ENCODE measurements around the gene CARD11.

CARD11 gene

DNA sequence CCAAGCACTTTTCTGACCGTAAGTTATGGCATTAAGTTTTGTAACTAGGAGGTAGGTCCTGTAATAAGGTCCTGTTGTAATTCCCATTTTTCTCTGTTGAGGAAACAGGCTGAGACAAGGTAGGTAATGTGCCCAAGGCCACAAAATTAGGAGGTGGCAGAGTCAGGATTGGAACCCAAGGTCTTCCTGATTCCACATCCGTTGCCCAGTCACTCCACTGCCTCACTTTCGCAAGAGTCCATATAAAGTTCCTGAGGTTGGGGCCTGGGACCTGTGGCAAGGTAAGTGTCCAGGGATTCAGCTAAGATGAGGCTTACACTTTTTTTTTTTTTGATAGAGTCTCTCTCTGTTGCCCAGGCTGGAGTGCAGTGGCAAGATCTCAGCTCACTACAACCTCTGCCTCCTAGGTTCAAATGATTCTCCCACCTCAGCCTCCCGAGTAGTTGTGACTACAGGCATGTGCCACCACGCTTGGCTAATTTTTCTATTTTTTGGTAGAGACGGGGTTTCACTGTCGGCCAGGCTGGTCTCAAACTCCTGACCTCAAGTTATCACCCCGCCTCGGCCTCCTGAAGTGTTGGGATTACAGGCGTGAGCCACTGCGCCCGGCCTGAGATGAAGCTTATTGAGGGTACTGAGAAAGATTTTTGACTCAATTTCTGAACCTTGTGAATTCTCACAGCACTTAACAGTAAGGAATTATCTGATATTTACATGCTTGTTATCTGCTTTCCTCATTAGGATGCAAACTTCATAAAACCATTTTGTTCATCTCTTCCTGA is 179.3 kb downstream of the CARD11 start:
- DNase-seq = no peak

DNA sequence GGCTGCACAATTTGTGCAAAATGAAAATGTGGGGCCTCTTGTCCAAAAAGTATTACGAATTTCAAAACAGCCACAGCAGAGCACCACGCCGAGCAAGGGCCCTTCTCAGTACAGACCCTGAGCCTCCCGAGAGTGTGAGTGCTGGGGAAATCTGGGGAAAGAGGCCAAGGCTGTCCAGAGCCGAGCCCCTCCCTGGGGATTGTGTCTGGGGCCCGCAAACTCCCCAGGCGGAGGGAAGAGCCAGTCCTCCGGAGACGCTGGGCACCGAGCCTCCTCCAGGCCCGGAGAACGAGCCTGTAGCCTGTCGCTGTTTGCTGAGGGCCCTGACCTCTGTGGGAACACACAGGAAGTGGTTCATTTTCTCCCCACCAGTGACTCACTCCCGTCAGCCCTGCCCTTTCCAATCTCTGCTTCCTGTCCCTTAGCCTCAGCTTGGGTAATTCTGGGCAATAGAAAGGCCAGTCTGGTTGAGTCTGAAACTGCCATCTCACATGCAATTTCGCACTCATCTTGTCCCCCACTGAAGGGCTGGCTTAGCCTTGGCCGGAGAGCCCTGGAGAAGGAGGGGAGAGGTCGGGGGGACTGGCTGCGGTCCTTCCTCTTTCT is 180.1 kb downstream of the CARD11 start:
- DNase-seq = no peak

DNA sequence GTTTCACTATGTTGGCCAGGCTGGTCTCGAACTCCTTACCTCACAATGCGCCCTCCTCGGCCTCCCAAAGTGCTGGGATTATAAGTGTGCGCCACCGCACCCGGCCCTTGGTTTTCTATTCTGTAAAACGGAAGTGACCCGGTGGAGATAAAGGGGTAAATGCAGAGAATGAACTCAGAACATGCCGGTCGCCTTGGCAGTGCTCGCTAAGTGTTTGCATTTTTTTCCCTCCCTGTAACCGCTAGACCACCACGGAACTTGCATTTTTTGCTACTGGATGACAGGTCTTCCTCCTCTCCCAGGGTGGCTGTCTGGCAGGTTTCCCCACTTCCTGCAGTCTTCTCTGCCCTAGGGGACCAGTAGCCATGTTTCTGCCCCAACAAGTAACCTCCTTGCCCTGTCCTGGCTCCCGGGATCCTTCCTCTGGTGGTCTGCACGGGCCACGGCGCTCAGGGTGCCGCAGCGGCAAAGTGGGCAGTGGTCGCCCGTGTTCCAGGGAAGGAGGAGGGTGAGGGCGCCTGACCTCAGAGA is 180.8 kb downstream of the CARD11 start:
- no peak for DNase-seq

DNA sequence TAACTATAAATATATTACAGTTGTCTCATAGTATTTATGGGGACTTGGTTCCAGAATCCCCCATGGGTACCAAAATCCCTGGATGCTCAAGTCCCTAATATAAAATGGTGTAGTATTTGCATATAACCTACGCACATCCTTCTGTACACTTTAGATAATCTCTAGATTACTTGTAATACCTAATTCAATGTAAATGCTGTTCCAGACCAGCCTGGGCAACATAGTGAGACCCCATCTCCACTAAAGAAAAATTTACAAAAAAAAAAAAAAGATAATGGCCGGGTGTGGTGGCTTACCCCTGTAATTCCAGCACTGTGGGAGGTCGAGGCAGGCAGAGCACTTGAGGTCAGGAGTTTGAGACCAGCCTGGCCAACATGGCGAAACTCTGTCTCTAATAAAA is 182.2 kb downstream of the CARD11 start:
- DNase-seq = no peak

DNA sequence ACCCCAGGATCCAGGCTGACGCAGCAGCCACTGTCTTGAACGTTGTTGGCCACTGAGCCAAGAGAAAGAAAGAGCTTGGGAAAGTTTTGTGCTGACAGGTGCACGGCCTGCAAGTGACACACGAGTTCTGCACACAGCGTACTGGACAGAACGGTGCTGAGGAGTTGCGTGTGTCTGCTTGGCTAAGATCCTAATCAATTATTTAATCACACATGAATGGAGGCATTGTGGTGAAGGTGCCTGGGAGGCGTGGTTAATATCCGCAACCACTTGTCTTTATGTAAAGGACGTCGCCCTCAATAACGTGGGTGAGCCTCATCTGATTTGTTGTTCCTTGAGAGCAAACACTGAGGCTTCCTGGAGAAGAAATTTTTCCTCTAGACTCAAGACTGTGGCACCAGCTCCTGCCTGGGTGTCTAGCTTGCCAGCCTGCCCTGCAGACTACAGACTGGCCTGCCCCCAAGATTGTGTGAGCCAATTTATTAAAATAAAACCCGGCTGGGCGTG is 183.0 kb downstream of the CARD11 start:
- no peak for DNase-seq

DNA sequence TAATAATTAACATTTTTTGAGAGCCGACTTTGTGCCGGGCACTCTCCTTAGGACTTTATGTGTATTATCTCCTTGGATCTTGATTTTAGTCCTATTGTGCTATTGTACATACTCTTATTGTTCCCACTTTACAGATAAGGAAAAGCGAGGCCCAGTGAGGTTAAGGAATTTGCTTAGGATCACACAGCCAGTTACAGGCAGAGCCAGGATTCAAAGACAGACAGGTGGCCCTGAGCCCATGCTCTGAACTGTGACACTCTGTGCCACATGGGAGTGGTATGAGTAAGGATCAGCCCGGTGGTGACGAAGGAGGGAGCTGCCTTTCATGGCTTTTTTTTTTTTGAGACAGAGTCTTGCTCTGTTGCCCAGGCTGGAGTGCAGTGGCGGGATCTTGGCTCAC is 183.7 kb downstream of the CARD11 start:
- DNase-seq = no peak

DNA sequence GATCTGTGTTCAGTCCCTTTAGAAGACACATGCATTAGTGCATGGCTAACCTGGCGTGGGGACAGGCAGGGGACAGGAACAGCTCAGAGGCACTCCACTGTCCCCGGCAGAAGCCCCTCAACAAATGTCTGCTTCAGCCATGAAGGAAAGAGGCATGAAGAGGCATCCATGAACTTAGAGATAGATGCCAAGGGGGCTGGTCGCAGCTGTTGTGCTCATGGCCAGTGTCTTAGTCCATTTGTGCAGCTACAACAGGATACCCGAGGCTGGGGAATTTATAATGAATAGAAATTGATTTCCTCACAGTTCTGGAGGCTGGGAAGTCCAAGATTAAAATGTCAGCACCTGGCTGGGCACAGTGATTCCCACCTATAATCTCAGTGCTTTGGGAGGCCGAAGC is 185.0 kb downstream of the CARD11 start:
- no peak for DNase-seq

DNA sequence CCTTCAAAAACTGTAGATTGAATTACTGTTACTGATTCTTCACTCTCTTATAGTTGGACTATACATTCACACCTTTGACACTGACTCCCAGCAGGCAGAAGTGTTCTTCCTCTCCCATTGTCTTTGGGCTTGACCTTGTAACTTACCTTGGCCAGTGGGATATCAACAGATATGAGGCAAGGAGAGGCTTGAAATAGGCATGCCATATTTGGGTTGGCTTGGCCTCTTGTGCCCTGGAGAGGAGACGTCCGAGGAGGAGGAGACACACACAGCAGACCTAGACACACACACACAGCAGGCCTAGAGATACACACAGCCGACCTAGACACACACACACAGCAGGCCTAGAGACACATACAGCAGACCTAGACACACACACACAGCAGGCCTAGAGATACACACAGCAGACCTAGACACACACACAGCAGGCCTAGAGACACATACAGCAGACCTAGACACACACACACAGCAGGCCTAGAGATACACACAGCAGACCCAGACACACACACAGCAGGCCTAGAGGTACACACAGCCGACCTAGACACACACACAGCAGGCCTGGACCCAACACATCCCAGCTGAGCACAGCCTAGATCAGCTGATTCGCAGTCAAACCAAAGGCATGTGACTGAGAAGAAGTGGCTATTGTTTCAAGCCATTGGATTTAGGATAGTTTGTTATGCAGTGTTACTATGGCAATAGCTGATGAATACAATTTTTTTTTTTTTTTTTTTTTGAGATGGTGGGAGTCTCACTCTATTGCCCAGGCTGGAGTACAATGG is 187.1 kb downstream of the CARD11 start:
- no peak for DNase-seq

Data from NCI-H1436 treated with DMSO at 0.1 percent for 48 hours (cell line).